Esophagus squamous epithelium (tissue), 5 donors: Measurements from ENCODE around the gene SEPTIN2. TPM values are rescaled to one million over a fixed set of nuclear protein-coding genes. Genes with fewer than 3 reads are reported as not detected.
"Not testable (repeated sequence)": the region's sequence is repeated elsewhere in the genome, so short reads cannot be mapped to it uniquely, and the experiment has no call there.

Source experiments
- DNase-seq: peaks from one replicate; lab custom pipeline; 2025; lab: John Stamatoyannopoulos, UW
- H3K27ac ChIP-seq, 4 donors: fragments of 200-600 bp; sonication (generic); one replicate each; pipeline ENCODE4 v1.5.1; 2016 to 2019; ENCODE audit warnings: mild to moderate bottlenecking in 1 of 4
- H3K27me3 ChIP-seq, 4 donors: fragments of 200-600 bp; sonication (generic); 1 replicate in 3 of 4; 2 replicates in 1 of 4; pipeline versions ENCODE4 v1.5.1 to v1.6.0; 2017 to 2021; ENCODE audit warnings: antibody characterized with exemption in 1 of 4
- H3K36me3 ChIP-seq, 3 donors: fragments of 200-600 bp; sonication (generic); one replicate each; pipeline ENCODE4 v1.5.1; 2016 to 2019
- H3K4me1 ChIP-seq, 3 donors: fragments of 200-600 bp; sonication (generic); one replicate each; pipeline ENCODE4 v1.5.1; 2017 to 2019
- H3K4me3 ChIP-seq, 4 donors: fragments of 200-600 bp; sonication (generic); 1 replicate in 3 of 4; 2 replicates in 1 of 4; pipeline ENCODE4 v1.5.1; 2016 to 2019; ENCODE audit warnings: mild to moderate bottlenecking in 2 of 4, moderate library complexity in 1 of 4
- H3K9me3 ChIP-seq, 3 donors: fragments of 200-600 bp; sonication (generic); one replicate each; pipeline ENCODE4 v1.5.1; 2016 to 2019
- POLR2A ChIP-seq, 4 donors: fragments of 450-650 bp; IDR thresholded peaks; one replicate each; pipeline ENCODE4 v1.6.1; 2017; ENCODE audit warnings: antibody characterized with exemption in 4 of 4, mild to moderate bottlenecking in 4 of 4, moderate library complexity in 3 of 4
- WGBS, 2 donors: methylation state at CpG; one replicate each; pipeline ENCODE4 v1.1.5; 2018; 5-methylcytosine and 5-hydroxymethylcytosine counted together
- intact Hi-C: fragments of 100-400 bp; cut with DNase I; formaldehyde crosslinking; loops from one replicate; pipeline ENCODE4 v1.15.0; 2022
- total RNA-seq, 4 donors: library from RNA; depleted of rRNA; stranded (reverse); fragments of >200 nt; gene quantifications; one replicate each; pipeline ENCODE4 v1.1.0, GENCODE V29; 2016
- TF ChIP-seq, protein P1 (sequence below), 6 experiments: fragments of 450-650 bp in 4 of 6; fragments of 200-600 bp in 2 of 6; sonication (generic) in 2 of 6; IDR thresholded peaks; one replicate each; pipeline ENCODE4 v1.5.1; 2016 to 2019; ENCODE audit warnings: antibody characterized with exemption in 6 of 6, mild to moderate bottlenecking in 4 of 6, moderate library complexity in 4 of 6
- donor health status: DM: yes; HTN: yes; CAD: no.

SEPTIN2 gene
- total RNA-seq, 4 donors from 2014 or later: 95.9 to 236 (median 185) TPM

DNA sequence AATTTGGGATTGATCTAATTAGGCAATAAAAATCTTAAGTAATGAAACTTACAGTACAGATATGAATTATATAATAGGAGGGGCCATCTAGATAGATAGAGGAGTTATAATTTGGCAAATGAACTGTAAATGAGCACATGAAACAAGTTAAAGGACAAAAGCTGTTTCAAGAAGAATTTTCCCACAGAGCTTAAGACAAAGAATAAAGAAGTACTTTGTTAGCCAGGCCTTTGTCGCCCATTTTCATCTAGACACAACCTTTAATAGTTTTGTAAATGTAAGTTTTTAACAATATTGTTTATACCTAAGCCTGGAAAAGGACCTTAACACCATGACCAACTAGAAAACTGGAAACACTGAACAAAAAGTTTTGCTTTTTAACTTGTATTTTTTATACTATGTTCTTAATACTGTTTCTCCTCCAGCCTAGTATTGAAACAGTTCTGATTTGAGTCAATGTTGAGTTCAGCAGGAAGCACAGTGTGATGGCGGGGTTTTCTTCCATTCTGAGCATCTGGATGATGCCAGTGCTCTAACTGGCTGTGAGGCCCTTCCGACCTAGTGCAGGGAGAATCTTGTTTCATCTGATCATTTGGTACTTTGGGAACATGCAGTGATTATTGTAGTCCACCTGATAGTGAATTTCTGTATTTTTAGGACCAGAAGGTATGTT is 77.9 kb downstream of the SEPTIN2 start:
- intact Hi-C loops: no loop called here
- no peaks in the 10 kb centered on the region for H3K9me3 ChIP-seq
- 88 to 94% methylated on average over 2 to 3 of the region's 3 CpGs for WGBS, 2 donors
- H3K4me3 ChIP-seq: no peak overlapping the region
- H3K4me1 ChIP-seq: peaks cover 3 to 36% (median 15%) of the 10 kb centered on the region in 3 donors
- peaks cover 0 to 10% (median 0%) of the 10 kb centered on the region in 3 donors for H3K36me3 ChIP-seq
- no peaks in the 10 kb centered on the region for H3K27me3 ChIP-seq
- H3K27ac ChIP-seq: no peak overlapping the region
- TF ChIP-seq, protein P1, sequence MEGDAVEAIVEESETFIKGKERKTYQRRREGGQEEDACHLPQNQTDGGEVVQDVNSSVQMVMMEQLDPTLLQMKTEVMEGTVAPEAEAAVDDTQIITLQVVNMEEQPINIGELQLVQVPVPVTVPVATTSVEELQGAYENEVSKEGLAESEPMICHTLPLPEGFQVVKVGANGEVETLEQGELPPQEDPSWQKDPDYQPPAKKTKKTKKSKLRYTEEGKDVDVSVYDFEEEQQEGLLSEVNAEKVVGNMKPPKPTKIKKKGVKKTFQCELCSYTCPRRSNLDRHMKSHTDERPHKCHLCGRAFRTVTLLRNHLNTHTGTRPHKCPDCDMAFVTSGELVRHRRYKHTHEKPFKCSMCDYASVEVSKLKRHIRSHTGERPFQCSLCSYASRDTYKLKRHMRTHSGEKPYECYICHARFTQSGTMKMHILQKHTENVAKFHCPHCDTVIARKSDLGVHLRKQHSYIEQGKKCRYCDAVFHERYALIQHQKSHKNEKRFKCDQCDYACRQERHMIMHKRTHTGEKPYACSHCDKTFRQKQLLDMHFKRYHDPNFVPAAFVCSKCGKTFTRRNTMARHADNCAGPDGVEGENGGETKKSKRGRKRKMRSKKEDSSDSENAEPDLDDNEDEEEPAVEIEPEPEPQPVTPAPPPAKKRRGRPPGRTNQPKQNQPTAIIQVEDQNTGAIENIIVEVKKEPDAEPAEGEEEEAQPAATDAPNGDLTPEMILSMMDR (IDR thresholded peaks at IDR 0.05): no peak
- no peak for TF ChIP-seq POLR2A (IDR thresholded peaks at IDR 0.05)
- DNase-seq: no peak

DNA sequence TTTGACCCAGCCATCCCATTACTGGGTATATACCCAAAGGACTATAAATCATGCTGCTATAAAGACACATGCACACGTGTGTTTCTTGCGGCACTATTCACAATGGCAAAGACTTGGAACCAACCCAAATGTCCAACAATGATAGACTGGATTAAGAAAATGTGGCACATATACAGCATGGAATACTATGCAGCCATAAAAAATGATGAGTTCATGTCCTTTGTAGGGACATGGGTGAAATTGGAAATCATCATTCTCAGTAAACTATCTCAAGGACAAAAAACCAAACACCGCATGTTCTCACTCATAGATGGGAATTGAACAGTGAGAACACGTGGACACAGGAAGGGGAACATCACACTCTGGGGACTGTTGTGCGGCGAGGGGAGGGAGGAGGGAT is 81.1 kb downstream of the SEPTIN2 start:
- H3K4me3 ChIP-seq, DNase-seq, H3K9me3 ChIP-seq, intact Hi-C loops, H3K4me1 ChIP-seq, H3K27me3 ChIP-seq, H3K27ac ChIP-seq: not testable (repeated sequence)
- WGBS, 2 donors: 92 to 98% methylated on average over 4 to 6 of the region's 6 CpGs
- peaks cover 0 to 12% (median 0%) of the 10 kb centered on the region in 3 donors for H3K36me3 ChIP-seq

DNA sequence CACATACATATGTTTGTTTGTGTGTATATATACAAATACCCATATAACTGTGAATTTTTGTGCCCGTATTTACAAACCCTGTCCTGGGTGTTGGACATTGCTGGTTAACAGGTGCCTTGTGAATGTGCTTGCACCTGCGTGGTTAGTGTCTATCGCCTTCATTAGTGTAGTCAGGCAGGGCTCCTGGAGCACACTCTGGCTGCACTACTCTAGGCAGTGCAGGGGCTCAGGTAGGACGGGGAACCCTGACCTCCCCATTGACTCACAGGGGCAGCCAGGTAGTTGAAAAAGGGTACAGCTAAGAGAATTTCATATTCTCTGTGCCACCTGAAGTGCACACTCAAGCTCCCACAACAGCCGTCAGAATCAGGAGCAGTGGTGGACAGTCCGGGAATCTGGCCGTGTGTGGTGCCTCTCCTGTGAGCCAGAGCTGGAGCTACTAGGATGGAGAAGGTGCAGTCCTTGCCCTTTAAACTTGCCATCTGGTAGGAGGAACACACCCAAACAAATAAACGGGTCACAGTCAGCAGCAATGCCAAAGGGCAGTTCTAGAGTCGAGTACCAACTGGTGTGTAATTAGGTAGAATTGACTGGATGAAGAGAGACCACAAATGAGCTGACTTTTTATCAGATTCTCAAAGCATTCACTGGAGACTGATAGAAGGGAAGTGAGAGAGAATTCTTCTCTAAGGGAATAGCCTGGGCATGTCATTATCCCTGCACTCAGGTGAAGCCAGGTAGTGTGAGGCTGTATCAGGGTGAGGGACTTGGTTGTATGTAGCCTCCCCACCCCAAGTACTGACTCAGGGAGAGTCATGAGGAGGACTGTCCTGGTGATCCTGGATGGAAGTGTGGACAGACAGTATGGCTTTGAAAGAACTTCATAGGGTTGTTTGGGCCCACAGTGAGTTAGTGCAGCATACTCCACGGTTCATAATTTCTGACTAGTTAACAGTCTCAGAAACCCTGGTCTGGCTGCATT is 84.5 kb downstream of the SEPTIN2 start:
- Histone ChIP-seq H3K4me3 (no peak overlapping the region), H3K36me3 (peaks cover 0 to 18% (median 0%) of the 10 kb centered on the region in 3 donors), H3K4me1 (no peaks in the 10 kb centered on the region), H3K9me3 (no peaks in the 10 kb centered on the region), H3K27me3 (no peaks in the 10 kb centered on the region), H3K27ac (no peak overlapping the region)
- no peak for DNase-seq
- intact Hi-C loops: no loop called here
- whole genome bisulfite sequencing, 2 donors: 62 to 80% methylated on average over 4 to 8 of the region's 10 CpGs
- TF ChIP-seq, protein P1 (IDR thresholded peaks at IDR 0.05): no peak
- no peak for TF ChIP-seq POLR2A (IDR thresholded peaks at IDR 0.05)

Other genes starting within 250 kb of the SEPTIN2 start
- gene MTERF4, start 213.6 kb upstream of the SEPTIN2 start, total RNA-seq: 10 to 100 TPM; 27.7 to 37.0 (median 35.4) TPM
- 1 to 10 TPM; 3.4 to 8.9 (median 5.6) TPM for gene PASK, start 166.5 kb upstream of the SEPTIN2 start, total RNA-seq
- gene PPP1R7, start 165.5 kb upstream of the SEPTIN2 start, total RNA-seq: 100 to 1,000 TPM in 1 of 4 donors, 10 to 100 TPM in 3; 53.5 to 108 (median 63.3) TPM
- gene ANO7, start 127.2 kb upstream of the SEPTIN2 start, total RNA-seq: under 1 TPM in 1 of 4 donors, not detected in 3; 0.59 TPM
- gene HDLBP, start 253 bp upstream of the SEPTIN2 start, total RNA-seq: 100 to 1,000 TPM; 239 to 310 (median 273) TPM
- 10 to 100 TPM; 20.8 to 41.8 (median 37.1) TPM for gene FARP2, start 40.4 kb downstream of the SEPTIN2 start, total RNA-seq
- gene STK25, start 192.7 kb downstream of the SEPTIN2 start, total RNA-seq: 100 to 1,000 TPM; 137 to 156 (median 140) TPM
- gene BOK, start 242.8 kb downstream of the SEPTIN2 start, total RNA-seq: 10 to 100 TPM; 35.5 to 57.1 (median 51.2) TPM